GM18520 (cell line): ENCODE data around the gene C16orf87.
"Not testable (repeated sequence)": the region's sequence is repeated elsewhere in the genome, so short reads cannot be mapped to it uniquely, and the experiment has no call there.

ENCODE experiments used
- ATAC-seq: cut with Tn5 transposase; IDR thresholded peaks from one replicate; pipeline ENCODE4 v1.9.1; 2021; ENCODE audit not compliant: unreplicated experiment

The C16orf87 gene

DNA sequence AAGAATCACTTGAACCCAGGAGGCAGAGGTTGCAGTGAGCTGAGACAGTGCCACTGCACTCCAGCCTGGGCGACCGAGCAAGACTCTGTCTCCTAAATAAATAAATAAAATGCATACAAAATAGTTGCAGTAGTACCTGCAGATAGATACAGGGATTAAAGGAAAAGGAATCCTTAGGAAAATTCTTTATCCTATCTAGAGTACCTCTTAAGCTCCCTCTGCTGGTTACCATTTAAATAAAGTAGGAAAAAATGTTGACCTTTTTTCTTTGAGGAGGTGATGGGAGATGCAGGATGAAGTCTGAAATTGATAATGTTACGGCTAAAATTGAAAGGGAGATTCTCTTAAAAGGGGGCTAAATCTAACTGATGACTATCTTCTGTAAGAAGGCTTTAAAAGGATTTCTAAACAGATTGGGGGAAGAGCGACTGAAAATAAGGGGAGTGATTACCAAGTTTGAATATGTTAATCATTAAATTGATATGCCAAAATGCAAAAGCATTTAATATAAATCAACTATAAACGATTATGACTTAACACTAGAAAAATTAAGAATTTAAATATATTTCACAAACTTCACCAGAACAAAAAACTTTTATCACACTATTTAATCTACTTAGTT is 29.4 kb downstream of the C16orf87 start:
- ATAC-seq, result no peak

DNA sequence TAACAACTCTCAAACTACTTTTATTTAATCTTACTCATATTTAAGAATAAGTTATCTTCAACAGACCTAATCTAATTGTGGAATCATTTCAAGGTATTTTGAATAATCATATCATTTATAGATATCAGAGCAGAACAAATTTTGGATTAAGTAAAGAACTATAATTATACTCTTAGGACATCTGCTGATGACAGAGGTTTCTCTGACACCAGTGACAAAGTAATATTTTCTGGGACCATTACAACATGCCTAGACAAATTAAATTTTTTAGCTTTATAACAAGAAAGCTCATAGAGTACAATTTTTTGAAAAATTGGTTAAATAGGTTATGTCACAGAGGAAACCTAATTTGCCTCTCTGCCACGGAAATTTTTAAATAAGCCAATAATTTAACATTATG is 30.5 kb downstream of the C16orf87 start:
- no peak for ATAC-seq

DNA sequence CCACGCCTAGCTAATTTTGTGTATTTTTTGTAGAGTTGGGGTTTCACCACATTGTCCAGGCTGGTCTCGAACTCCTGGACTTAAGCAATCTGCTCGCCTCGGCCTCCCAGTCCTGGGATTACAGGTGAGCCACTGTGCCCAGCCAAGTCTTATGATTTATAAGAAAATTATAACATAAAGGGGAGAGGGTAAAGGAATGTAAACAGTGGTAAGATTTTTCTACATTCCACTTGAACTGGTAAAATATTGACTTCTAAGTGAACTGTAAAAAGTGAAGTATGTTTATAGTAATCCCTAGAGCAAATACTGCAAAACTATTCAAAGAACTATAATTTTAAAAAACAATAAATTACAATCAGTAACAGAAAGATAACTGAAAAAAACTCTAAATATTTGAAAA is 33.5 kb downstream of the C16orf87 start:
- ATAC-seq, result no peak

DNA sequence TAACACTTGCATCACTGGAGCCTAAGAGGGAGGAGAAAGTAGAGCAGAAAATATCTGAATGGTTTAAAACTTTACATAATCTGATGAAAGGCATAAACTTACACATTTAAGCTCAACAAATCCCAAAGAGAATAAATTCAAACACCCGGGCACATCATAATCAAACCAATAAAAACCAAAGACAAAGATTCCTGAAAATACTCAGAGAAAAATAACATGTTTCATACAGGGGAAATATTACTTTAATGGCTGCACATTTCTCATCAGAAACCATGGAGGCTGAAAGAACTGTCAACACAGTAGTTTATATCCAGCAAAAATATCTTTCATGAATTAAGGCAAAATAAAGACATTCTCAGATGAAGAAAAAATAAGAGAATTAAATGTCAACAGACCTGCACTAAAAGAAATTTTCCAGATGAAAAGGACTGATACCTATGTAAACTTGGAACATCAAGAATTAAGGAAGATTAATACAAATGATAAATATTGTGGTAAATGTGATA is 34.2 kb downstream of the C16orf87 start:
- ATAC-seq, result no peak

DNA sequence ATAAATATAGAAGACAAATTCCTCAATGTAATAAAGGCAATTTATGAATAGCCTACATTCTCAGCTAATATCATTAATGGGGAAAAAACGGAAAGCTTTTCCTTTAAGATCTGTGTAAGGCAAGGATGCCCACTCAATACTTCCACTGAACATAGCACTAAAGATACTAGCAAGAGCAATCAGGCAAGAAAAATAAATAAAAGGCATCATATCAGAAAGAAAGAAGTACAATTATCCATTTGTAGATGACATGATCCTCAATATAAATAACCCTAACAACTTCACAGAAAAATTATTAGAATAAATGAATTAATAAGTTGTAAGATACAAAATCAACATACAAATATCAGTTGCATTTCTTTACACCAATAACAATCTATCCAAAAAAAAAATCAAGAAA is 37.1 kb downstream of the C16orf87 start:
- no peak for ATAC-seq

DNA sequence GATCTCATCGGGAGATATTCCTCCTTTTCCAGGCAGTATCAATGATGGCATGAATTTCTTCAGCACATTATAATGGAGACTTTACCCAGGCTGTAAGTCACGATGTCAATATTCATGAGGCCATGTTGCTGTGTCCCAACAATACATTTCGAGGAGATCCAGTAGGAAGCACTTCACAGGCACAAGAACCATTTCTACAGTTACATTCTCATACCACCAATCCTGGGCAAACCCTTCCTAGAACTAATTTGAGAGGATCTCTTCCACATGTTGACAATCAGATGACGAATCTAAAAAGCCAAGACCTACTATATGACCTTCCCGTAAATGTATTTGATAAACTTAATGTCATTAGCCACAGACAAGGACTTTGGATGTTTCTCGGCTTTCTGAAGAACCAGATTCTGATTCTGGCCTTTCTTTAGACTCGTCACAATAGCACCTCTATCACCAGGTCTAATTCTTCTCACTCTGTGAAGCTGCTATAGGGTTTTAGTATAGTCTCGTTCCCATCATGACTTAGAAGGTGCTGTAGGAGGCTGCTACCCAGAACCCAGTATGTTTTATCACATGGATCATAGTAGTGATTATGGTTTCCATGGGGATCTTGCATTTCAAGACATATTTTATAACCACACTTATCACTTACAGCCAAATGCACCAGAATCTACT is 40.2 kb downstream of the C16orf87 start:
- no peak for ATAC-seq

DNA sequence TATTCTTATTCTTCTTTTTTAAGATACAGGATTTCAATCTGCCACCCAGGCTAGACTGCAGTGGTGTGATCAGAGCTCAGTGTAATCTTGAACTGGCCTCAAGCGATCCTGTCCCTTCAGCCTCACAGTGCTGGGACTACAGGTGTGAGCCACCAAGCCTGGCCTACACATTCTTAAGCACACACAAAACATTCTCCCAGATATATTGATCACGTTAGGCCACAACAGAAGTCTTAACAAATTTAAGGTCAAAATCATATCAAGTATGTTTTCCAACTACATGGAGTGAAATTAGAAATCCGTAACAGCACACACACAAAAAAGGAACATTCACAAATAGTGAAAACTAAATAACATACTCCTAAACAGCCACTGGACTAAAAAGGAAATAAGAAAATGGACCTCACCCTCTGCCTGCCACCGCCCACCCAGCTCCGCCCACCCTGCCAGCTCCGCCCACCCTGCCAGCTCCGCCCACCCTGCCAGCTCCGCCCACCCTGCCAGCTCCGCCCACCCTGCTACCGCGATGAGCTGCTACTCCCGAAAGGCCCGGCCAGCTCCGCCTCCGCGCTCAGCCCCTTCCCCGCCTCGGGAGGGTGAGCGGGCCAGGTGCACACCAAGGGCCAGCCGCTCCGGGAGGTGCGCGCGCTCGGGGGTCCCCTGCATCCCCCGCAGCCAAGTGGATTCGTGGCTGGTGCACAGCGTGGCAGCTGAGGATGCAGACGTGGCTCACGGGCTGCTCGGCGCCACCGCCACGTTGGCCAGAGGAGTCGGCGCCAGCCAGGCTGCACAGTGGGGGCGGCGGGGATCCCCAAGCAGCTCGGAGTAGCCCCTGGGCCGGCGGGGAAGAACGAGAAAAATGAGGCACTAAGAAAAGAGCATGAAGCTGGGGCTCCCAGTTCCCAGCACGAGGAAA is 41.2 kb downstream of the C16orf87 start:
- ATAC-seq, result peak; percentile 77

DNA sequence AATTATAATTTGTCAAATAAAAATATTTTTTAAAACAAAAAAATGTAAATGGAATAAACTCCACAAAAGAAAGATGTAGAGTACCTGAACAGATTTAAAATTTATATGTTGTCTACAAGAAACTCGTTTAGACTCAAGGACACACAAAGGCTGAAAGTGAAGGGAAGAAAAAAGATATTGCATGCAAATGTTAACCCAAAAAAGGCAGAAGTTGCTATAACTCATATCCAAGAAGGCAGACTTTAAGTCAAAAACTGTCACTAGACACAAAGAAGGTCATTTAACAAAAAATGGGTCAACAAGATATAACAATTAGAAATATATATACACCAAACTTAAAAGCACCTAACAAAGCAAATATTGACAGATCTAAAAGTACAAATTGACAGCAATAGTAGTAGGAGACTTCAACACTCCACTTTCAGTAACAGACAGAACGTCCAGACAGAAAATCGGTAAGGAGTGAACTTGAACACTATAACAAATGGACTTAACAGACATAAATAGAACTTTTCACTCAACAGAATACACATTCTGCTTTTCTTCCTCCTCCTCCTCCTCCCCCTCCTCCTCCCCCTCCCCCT is 42.0 kb downstream of the C16orf87 start:
- ATAC-seq, result no peak

DNA sequence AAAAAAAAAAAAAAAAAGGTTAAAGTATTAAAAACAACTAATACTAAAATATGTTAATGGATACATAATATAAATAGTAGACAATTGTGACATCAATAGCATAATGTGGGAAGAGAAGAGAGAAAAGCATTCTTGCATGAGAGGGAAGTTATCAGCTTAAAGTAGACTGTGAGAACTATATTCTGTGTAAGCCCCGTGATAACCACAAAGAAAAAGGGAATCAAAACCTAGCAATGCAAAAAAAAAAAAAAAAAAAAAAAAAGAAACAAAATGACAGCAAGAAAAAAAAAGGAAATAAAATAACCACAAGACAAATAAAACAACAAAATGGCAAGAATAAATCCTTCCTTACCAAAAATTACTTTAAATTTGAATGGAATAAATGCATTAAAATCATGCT is 43.1 kb downstream of the C16orf87 start:
- ATAC-seq, result no peak

DNA sequence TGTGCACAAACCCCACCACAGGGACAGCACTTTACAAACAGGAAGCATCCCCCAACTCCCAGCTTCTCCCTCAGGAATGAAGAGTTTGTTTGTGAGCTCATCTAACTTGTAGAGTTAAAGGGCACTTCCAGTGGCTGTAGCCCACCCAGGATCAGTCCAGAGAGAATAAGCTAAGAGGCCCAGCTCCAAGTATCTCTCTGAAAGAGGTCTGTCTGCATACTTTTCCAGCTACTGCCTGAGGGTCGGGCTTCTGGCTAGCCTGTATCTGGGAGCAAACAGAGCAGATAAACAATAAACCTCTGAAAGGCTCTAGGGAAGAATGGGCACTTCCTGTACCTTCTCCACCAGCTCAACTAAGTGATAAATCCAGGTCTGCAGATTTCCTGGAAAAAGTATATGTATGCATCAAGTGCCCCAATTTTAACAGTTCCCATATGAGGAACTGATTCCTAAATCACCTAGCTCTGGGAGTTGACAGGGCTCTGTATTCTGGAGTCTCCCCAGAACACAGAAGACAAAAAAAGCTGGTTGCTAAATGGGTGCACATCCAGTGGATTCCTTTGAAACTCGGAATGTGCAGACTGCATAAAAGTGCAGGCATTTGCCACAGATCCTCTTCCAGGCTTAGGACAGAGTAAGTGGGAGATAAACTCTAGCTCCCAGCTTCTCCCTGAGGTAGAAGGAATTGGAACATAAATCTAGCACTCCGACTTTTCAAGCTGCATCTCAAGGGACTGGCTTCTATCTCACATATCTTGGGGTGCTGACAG is 45.7 kb downstream of the C16orf87 start:
- ATAC-seq, result no peak

DNA sequence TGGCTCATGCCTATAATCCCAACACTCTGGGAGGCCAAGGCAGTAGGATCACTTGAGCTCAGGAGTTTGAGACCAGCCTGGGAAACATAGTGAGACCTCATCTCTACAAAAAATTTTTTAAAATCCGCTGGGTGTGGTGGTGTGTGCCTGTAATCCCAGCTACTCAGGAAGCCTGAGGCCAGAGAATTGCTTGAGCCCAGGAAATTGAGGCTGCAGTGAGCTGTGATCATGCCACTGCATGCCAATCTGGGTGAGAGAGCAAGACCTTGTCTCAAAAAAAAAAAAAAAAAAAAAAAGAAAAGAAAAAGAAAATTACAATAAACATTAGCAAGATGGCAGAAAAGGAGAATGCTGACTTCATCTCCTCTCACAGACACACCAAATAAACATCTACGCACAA is 46.4 kb downstream of the C16orf87 start:
- ATAC-seq, result not testable (repeated sequence)

DNA sequence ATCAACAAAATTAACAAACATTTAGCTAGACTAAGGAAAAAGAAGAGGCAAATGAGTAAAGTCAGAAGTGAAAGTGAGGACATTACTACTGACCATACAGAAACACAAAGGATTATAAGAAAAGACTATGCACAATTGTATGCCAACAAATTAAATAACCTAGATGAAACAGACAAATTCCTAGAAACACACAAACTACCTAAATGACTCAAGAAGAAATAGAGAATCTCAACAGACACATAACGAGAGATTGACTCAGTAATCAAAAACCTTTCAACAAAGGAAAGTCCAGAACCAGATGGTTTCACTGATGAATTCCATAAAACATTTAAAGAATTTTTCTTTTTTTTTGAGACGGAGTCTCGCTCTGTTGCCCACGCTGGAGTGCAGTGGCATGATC is 47.2 kb downstream of the C16orf87 start:
- no peak for ATAC-seq

DNA sequence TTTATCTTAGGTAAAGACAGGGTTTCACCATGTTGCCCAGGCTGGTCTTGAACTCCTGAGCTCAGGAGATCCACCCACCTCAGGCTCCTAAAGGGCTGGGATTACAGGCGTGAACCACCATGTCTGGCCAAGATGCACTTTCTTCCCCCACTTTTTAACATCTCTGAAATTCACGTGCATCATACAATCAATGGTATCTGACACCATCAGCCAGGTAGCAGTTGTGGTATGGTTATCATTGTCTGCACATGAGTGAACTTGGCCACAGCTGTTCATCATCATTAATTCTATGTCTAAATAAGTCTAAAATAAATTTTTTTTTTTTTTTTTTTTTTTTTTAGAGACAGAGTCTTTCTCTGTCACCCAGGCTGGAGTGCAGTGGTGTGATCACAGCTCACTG is 48.7 kb downstream of the C16orf87 start:
- ATAC-seq, result no peak

DNA sequence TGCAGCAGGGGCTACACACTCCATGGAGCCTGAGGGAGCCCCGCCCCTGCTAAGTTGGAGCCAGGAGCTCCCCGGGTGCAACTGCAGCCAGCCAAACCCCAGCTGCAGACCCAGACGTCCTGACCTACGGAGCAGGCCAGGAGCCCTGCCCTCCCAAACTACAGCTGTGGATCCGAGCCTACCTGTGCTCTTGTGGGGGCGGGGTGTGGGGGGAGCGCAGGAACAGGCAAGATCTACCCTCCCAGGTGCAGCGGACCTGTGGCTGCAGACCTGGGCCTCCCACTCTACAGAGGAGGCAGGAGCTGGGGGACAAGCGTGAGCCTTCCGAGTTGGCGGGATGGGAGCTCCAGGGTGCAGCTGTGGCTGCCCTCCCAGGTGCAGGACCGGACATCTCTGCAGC is 53.2 kb downstream of the C16orf87 start:
- no peak for ATAC-seq

DNA sequence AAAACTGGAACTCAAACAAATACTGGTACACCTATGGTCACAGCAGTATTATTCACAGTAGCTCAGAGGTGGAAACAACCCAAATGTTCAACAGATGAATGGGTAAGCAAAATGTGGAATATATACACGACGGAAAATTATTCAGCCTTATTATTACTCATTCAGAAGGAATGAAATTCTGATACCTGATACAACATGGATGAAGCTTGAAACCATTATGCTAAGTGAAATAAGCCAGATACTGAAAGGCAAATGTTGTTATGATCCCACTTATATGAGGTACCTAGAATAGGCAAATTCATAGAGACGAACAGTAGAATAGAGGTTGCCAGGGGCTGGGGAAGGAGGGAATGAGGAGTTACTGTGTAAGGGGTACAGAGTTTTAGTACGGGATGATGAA is 55.8 kb downstream of the C16orf87 start:
- ATAC-seq, result no peak

DNA sequence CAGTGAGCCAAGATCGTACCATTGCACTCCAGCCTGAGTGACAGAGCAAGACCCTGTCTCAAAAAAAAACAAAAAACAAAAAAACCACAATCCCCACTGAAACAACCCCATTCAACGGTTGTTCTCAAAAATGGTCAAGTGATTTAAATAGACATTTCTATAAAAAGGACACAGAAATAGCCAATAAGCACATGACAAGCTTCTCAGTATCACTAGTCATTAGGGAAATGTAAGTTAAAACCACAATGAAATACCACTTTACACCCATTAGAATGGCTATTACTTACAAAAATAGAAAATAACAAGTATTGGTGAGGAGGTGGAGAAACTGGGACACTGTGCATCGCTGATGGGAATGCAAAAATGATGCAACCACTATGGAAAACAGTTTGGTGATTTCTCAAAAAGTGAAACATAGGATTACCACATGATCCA is 56.2 kb downstream of the C16orf87 start:
- ATAC-seq, result no peak

DNA sequence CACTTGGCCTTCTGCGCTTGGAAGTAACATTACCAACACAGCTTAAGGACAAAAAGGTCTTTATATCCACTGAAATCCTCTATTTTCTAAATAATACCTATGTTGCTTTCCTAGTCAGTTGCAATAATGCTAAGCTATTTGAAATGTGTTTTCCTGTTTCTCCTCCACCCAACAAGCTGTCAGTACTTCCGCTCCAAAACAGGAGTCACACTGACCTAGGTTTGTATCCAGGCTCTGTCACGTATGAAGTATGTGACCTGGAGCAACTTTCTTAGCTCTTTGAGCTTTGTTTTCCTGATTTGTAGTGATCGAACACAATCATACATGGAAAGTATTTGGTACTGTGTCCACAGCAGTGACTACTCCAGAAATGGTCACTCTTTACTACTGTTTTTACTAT is 58.5 kb downstream of the C16orf87 start:
- no peak for ATAC-seq

DNA sequence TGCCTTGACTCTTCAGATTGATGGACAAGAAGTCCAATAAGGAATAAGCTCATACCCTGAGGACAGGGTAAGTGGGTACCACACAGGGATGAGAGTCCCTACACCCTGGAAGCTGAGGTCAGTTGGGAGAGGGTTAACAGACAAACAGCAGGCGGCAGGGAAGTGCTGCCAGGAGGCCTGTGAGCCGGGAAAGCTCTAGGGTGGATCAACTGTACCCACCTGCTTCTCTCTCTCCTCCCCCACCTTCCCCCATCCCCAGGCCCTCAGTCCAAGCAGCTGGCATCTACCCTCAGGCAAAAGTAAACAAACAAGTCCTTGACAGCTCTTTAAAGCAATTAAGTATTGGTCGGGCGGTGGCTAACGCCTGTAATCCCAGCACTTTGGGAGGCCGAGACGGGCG is 62.2 kb downstream of the C16orf87 start:
- no peak for ATAC-seq

DNA sequence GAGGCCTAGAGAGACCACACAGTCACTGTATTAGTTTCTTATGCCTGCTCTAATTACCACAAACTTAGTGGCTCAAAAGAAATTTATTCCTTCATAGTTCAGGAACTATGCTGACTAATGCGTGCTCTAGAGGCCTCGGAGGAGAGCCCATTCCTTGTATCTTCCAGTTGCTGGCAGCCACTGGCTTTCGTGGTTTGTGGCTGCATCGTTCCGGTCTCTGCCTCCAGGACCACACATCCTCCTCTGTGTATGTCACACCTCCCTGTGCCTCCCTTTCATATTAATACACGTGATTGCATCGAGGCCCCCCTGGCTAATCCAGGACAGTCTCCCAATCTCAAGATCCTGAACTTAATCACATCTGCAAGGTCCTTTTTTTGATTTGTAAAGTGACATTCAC is 65.9 kb downstream of the C16orf87 start:
- ATAC-seq, result no peak

DNA sequence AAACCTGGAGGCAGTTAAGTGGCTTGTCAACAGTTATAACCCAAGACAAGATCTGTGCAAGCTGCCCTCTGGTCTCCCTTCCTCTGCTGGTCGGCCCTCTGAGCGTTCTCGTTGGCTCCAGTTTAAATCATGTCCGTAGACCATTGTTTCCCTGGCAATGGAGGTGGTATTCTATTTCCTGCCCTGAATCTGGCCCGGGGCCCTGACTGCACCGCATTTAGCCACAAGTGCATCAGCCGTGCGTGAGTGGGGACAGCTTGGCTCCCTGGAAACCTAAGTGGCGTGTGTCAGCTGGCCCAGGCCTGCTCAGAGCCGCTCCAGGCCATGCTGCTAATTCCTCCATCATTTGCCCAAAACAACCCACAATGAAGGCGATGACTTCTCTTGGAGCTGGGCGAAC is 67.8 kb downstream of the C16orf87 start:
- no peak for ATAC-seq

DNA sequence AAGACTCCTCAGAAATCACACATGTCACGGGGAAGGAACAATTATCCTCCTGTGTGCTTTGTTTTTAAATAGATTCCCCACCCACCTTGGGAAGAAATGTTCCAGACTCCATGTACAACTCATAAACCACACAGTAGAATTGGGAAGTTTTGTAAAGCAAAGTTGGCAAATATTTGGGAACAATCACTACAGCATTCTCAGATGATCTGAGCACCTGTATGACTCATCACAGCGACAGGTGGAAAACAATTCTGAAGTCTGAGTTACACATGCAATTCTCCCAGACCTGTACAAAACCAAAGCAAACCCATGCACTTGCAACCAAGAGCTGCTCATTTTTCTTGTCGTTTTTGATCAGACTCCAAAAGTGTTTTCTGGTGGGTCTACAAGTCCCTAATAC is 68.4 kb downstream of the C16orf87 start:
- no peak for ATAC-seq
